Measurements from ENCODE around the gene RAB7A.
"Not testable (repeated sequence)": the region's sequence is repeated elsewhere in the genome, so short reads cannot be mapped to it uniquely, and the experiment has no call there.

Gene RAB7A

GRCh38 chr3:128710816-128711433, 15.1 kb upstream of the RAB7A start:
- TF ChIP-seq CTCF (IDR thresholded peaks at IDR 0.05; ENCODE audit: insufficient read depth, low read depth, low read length, missing control alignments) = no peak
- H3K4me3 ChIP-seq (ENCODE audit: low read length) = no peak overlapping the region
- no peak for DNase-seq (ENCODE audit: low read depth)

- no peak overlapping the region for H3K4me3 ChIP-seq (ENCODE audit: low read length)
- no peak for TF ChIP-seq CTCF (IDR thresholded peaks at IDR 0.05; ENCODE audit: insufficient read depth, low read depth, low read length, missing control alignments)
- no peak for DNase-seq (ENCODE audit: low read depth)
These were observed 13.1 kb upstream of the RAB7A start for GRCh38 chr3:128712848-128713247.

GRCh38 chr3:128714887-128715491, 11.0 kb upstream of the RAB7A start:
- no peak for DNase-seq (ENCODE audit: low read depth)
- TF ChIP-seq CTCF (IDR thresholded peaks at IDR 0.05; ENCODE audit: insufficient read depth, low read depth, low read length, missing control alignments) = no peak
- H3K4me3 ChIP-seq (ENCODE audit: low read length) = no peak overlapping the region

- not testable (repeated sequence) for DNase-seq (ENCODE audit: low read depth)
These were observed 7.1 kb upstream of the RAB7A start for GRCh38 chr3:128718892-128719291.

GRCh38 chr3:128720891-128721290, 5.1 kb upstream of the RAB7A start:
- H3K4me3 ChIP-seq (ENCODE audit: low read length) = no peak overlapping the region
- no peak for TF ChIP-seq CTCF (IDR thresholded peaks at IDR 0.05; ENCODE audit: insufficient read depth, low read depth, low read length, missing control alignments)
- DNase-seq (ENCODE audit: low read depth) = no peak

More at GRCh38 chr3:128718892-128719291, 7.1 kb upstream of the RAB7A start:
- H3K4me3 ChIP-seq (ENCODE audit: low read length) = not testable (repeated sequence)

GRCh38 chr3:128723477-128723876, 2.5 kb upstream of the RAB7A start:
- TF ChIP-seq CTCF (IDR thresholded peaks at IDR 0.05; ENCODE audit: insufficient read depth, low read depth, low read length, missing control alignments) = no peak
- no peak for DNase-seq (ENCODE audit: low read depth)
- no peak overlapping the region for H3K4me3 ChIP-seq (ENCODE audit: low read length)

- no peak for TF ChIP-seq CTCF (IDR thresholded peaks at IDR 0.05; ENCODE audit: insufficient read depth, low read depth, low read length, missing control alignments)
- no peak for DNase-seq (ENCODE audit: low read depth)
- peak overlapping the region; percentile 8 for H3K4me3 ChIP-seq (ENCODE audit: low read length)
These were observed 398 bp upstream of the RAB7A start for GRCh38 chr3:128725547-128726022.
